HCT116 (cell line): ENCODE measurements around the gene KMT2B. TPM values are rescaled to one million over a fixed set of nuclear protein-coding genes. Genes with fewer than 3 reads are reported as not detected.

Experiments
- ATAC-seq: fragments of 200-7000 bp; cut with Tn5 transposase; 2 replicates; pipeline ENCODE4 v1.9.1; 2020; ENCODE audit warnings: mild to moderate bottlenecking, moderate library complexity
- BruUV-seq: library from RNA; stranded (reverse); fragments of 400-500 nt; replicated peaks from 2 replicates; lab custom pipeline; 2021; lab: Mats Ljungman, UMichigan
- CTCF ChIA-PET: fragments of 300-600 bp; sonication (Branson Sonifier 250); formaldehyde crosslinking; loops from one replicate; lab custom pipeline; 2021; ENCODE audit warnings: antibody characterized with exemption; lab: Charles Lee
- POLR2A ChIA-PET: fragments of 300-600, 350-600 bp; sonication (Branson Sonifier 250); formaldehyde crosslinking; loops from one replicate; lab custom pipeline; 2021; ENCODE audit warnings: antibody characterized with exemption; lab: Charles Lee
- RAD21 ChIA-PET, 2 experiments: fragments of 300-600 bp; sonication (Branson Sonifier 250); formaldehyde crosslinking; loops; one replicate each; lab custom pipeline; 2023; ENCODE audit warnings: low total read pairs in 2 of 2; ENCODE audit not compliant: uncharacterized antibody in 2 of 2, unreplicated experiment in 2 of 2, low non-redundant PET in 1 of 2; lab: Charles Lee
- DNase-seq: peaks from one replicate; pipeline ENCODE4 v3.0.0-alpha.2; 2010; ENCODE audit warnings: low read depth, low spot score
- H2AFZ ChIP-seq: fragments of 200-600 bp; shearing (Covaris generic), sonication (generic); 2 replicates; pipeline ENCODE4 v1.6.1; 2017; ENCODE audit warnings: low read depth, mixed run types, mixed read lengths, antibody characterized with exemption, low read length; ENCODE audit not compliant: poor library complexity, severe bottlenecking
- H3K27ac ChIP-seq: 2 replicates; pipeline ENCODE4 v1.5.1; 2012; ENCODE audit warnings: low read depth, low read length
- H3K27me3 ChIP-seq: fragments of 200-600 bp; sonication (generic); 2 replicates; pipeline ENCODE4 v1.6.1; 2016; ENCODE audit warnings: mixed run types, low read length, mixed read lengths; ENCODE audit not compliant: insufficient read depth
- H3K36me3 ChIP-seq, 2 experiments: fragments of 200-500 bp in 1 of 2; fragments of 200-600 bp in 1 of 2; sonication (Bioruptor generic) in 1 of 2; sonication (generic) in 1 of 2; 2 replicates each; pipeline versions ENCODE4 v1.5.1 to v1.6.1; 2014 to 2016; ENCODE audit warnings: low read length in 2 of 2, inconsistent platforms in 1 of 2, mixed read lengths in 1 of 2, mixed run types in 1 of 2; ENCODE audit not compliant: insufficient read depth in 2 of 2, control insufficient read depth in 1 of 2
- H3K4me1 ChIP-seq, 2 experiments: fragments of 200-600 bp in 1 of 2; sonication (generic) in 1 of 2; 2 replicates each; pipeline versions ENCODE4 v1.5.1 to v1.6.1; 2012 to 2017; ENCODE audit warnings: low read length in 2 of 2, inconsistent platforms in 1 of 2, mild to moderate bottlenecking in 1 of 2, mixed read lengths in 1 of 2, mixed run types in 1 of 2, moderate library complexity in 1 of 2; ENCODE audit not compliant: insufficient read depth in 2 of 2, control insufficient read depth in 1 of 2
- H3K4me2 ChIP-seq: fragments of 200-600 bp; sonication (generic); 2 replicates; pipeline ENCODE4 v1.6.1; 2017; ENCODE audit warnings: mixed run types, low read length, mixed read lengths
- H3K4me3 ChIP-seq, 2 experiments: fragments of 200-600 bp in 1 of 2; sonication (generic) in 1 of 2; replicated peaks in 1 of 2; 2 replicates each; pipeline ENCODE4 v1.5.1; 2011 to 2016; ENCODE audit warnings: low read length in 2 of 2, control low read depth in 1 of 2, low read depth in 1 of 2, mild to moderate bottlenecking in 1 of 2, mixed read lengths in 1 of 2, mixed run types in 1 of 2
- H3K79me2 ChIP-seq: fragments of 200-600 bp; sonication (generic); 2 replicates; pipeline ENCODE4 v1.6.1; 2017; ENCODE audit warnings: mild to moderate bottlenecking, mixed run types, low read length, moderate library complexity, mixed read lengths; ENCODE audit not compliant: insufficient read depth
- H3K9ac ChIP-seq: fragments of 200-600 bp; sonication (generic); 2 replicates; pipeline ENCODE4 v1.6.1; 2016; ENCODE audit warnings: low read length, mixed read lengths
- H3K9me2 ChIP-seq: fragments of 200-600 bp; sonication (generic), shearing (Covaris generic); 2 replicates; pipeline ENCODE4 v1.6.1; 2017; ENCODE audit warnings: mixed run types, mild to moderate bottlenecking, moderate library complexity; ENCODE audit not compliant: insufficient read depth
- H3K9me3 ChIP-seq, 2 experiments: fragments of 200-500 bp in 1 of 2; fragments of 200-600 bp in 1 of 2; sonication (Bioruptor generic) in 1 of 2; sonication (generic) in 1 of 2; 2 replicates each; pipeline ENCODE4 v1.6.1; 2014 to 2017; ENCODE audit warnings: low read length in 2 of 2, mixed read lengths in 2 of 2, inconsistent platforms in 1 of 2, low read depth in 1 of 2, mild to moderate bottlenecking in 1 of 2, mixed run types in 1 of 2, moderate library complexity in 1 of 2; ENCODE audit not compliant: control insufficient read depth in 1 of 2, insufficient read depth in 1 of 2
- H4K20me1 ChIP-seq: fragments of 200-600 bp; sonication (generic), shearing (Covaris generic); 2 replicates; pipeline ENCODE4 v1.6.1; 2017; ENCODE audit warnings: mixed run types, mild to moderate bottlenecking, moderate library complexity; ENCODE audit not compliant: insufficient read depth
- ATF3 ChIP-seq: IDR thresholded peaks from 2 replicates; pipeline ENCODE4 v1.6.1; 2012
- CBX3 ChIP-seq: IDR thresholded peaks from 2 replicates; pipeline ENCODE4 v1.6.1; 2012; ENCODE audit warnings: low read depth
- CEBPB ChIP-seq: IDR thresholded peaks from 2 replicates; pipeline ENCODE4 v1.6.1; 2012; ENCODE audit warnings: low read depth
- CTCF ChIP-seq, 3 experiments: fragments of 200-600 bp in 1 of 3; sonication (generic) in 1 of 3; IDR thresholded peaks in 2 of 3; conservative IDR thresholded peaks in 1 of 3; 2 replicates each; pipeline ENCODE4 v1.5.1; 2012 to 2017; ENCODE audit warnings: low read depth in 2 of 3, low read length in 2 of 3, antibody characterized with exemption in 1 of 3, borderline replicate concordance in 1 of 3, control low read depth in 1 of 3, mild to moderate bottlenecking in 1 of 3, mixed read lengths in 1 of 3, mixed run types in 1 of 3, moderate library complexity in 1 of 3; ENCODE audit not compliant: insufficient read depth in 1 of 3
- EGR1 ChIP-seq: IDR thresholded peaks from 2 replicates; pipeline ENCODE4 v1.6.1; 2012; ENCODE audit warnings: low read depth
- EZH2 ChIP-seq: fragments of 200-600 bp; sonication (generic); IDR thresholded peaks from 2 replicates; pipeline ENCODE4 v1.6.1; 2017; ENCODE audit warnings: antibody characterized with exemption, mixed run types
- FOSL1 ChIP-seq: IDR thresholded peaks from 2 replicates; pipeline ENCODE4 v1.6.1; 2012; ENCODE audit warnings: low read depth
- MAX ChIP-seq: IDR thresholded peaks from 2 replicates; pipeline ENCODE4 v1.6.1; 2012
- POLR2A ChIP-seq: IDR thresholded peaks from 2 replicates; pipeline ENCODE4 v1.7.0; 2011; ENCODE audit warnings: borderline replicate concordance; ENCODE audit not compliant: insufficient read depth, insufficient read length; ENCODE audit errors: extremely low read depth
- POLR2AphosphoS5 ChIP-seq: IDR thresholded peaks from 2 replicates; pipeline ENCODE4 v1.6.1; 2011; ENCODE audit warnings: mild to moderate bottlenecking, low read depth, low read length, moderate library complexity
- RAD21 ChIP-seq: IDR thresholded peaks from 2 replicates; pipeline ENCODE4 v1.6.1; 2012; ENCODE audit warnings: low read depth, mild to moderate bottlenecking
- REST ChIP-seq: IDR thresholded peaks from 2 replicates; pipeline ENCODE4 v1.6.1; 2012; ENCODE audit warnings: low read depth
- SP1 ChIP-seq: IDR thresholded peaks from 2 replicates; pipeline ENCODE4 v1.6.1; 2012; ENCODE audit warnings: low read depth
- SRF ChIP-seq: IDR thresholded peaks from 2 replicates; pipeline ENCODE4 v1.6.1; 2012; ENCODE audit warnings: low read depth
- TCF7L2 ChIP-seq: IDR thresholded peaks from 2 replicates; pipeline ENCODE4 v1.7.0; 2011; ENCODE audit warnings: borderline replicate concordance, inconsistent platforms; ENCODE audit not compliant: insufficient read depth, insufficient read length; ENCODE audit errors: extremely low read depth
- YY1 ChIP-seq: IDR thresholded peaks from 2 replicates; pipeline ENCODE4 v1.6.1; 2011; ENCODE audit warnings: low read length, low read depth, moderate library complexity, mild to moderate bottlenecking; ENCODE audit not compliant: insufficient replicate concordance; ENCODE audit errors: extremely low read depth
- ZFX ChIP-seq: fragments of 450-650 bp; IDR thresholded peaks from 2 replicates; pipeline ENCODE4 v1.6.1; 2017
- ZNF274 ChIP-seq: fragments of 200-500 bp; sonication (Bioruptor generic); IDR thresholded peaks from 2 replicates; pipeline ENCODE4 v1.6.1; 2014; ENCODE audit warnings: mild to moderate bottlenecking, low read depth, low read length, inconsistent platforms
- intact Hi-C: fragments of 100-400 bp; cut with micrococcal nuclease; formaldehyde crosslinking; loops from 2 replicates; pipeline ENCODE4 v1.10.0; 2022
- total RNA-seq: library from RNA; stranded (reverse); gene quantifications from one replicate; pipeline ENCODE4 v1.2.1, GENCODE V29; 2021; ENCODE audit not compliant: unreplicated experiment

KMT2B gene
- total RNA-seq, 1 experiment from 2014 or later: 29.9 TPM

- Histone ChIP-seq H3K27ac (peak overlapping the region; percentile 78), H3K4me2 (peak overlapping the region; percentile 99), H3K9me3 (no peaks in the 10 kb centered on the region), H3K79me2 (peaks cover 19% of the 10 kb centered on the region), H3K4me3 (peak overlapping the region; percentile 93 to 99), H3K9ac (peak overlapping the region; percentile 82), H3K27me3 (no peaks in the 10 kb centered on the region), H4K20me1 (no peaks in the 10 kb centered on the region), H3K9me2 (no peaks in the 10 kb centered on the region), H2AFZ (no peak overlapping the region), H3K4me1 (peaks cover 26 to 30% of the 10 kb centered on the region in 2 experiments), H3K36me3 (no peaks in the 10 kb centered on the region; a peak in 1 of 4 replicates)
- ChIA-PET POLR2A (interaction anchor here (0.6 to 1.7 kb wide), 6 partner anchors 11 to 124 kb away, joined by 3 to 7 read pairs (median 4); partner anchors contain the start of gene COX6B1), CTCF (interaction anchor here (0.9 to 2.2 kb wide), 3 partner anchors 44 to 186 kb away, joined by 3 to 6 read pairs (median 3); no protein-coding TSS in a partner anchor), RAD21 (no interaction called here)
- DNase-seq (no peak), ATAC-seq (no peak)
- TF ChIP-seq POLR2AphosphoS5: no peak
- TF ChIP-seq SRF: no peak
- TF ChIP-seq POLR2A: no peak
- no peak for TF ChIP-seq CEBPB
- TF ChIP-seq RAD21: no peak
- no peak for TF ChIP-seq FOSL1
- no peak for TF ChIP-seq YY1
- no peak for TF ChIP-seq ZNF274
- TF ChIP-seq REST: no peak
- no peak for TF ChIP-seq CBX3
- TF ChIP-seq MAX: no peak
- TF ChIP-seq EZH2: no peak
- TF ChIP-seq CTCF (IDR thresholded peaks at IDR 0.05 in 2 of 3, conservative IDR thresholded peaks at IDR 0.05 in 1 of 3; ENCODE audit: borderline replicate concordance in 1 of 3, insufficient read depth in 1 of 3, low read depth in 2 of 3, low read length in 2 of 3): no peak
- TF ChIP-seq ZFX: no peak
- TF ChIP-seq SP1: no peak
- no peak for TF ChIP-seq TCF7L2
- no peak for TF ChIP-seq ATF3
- TF ChIP-seq EGR1: no peak
- intact Hi-C loops: no loop called here
- BruUV-seq: no TSS peak
These were observed 28.3 kb downstream of the KMT2B start for GRCh38 chr19:35746087-35746462.
